Activated B cell treated with CpG ODN at 0.5 μM for 24 hours (primary cell): Measurements from ENCODE around the gene TMEM232. TPM values are rescaled to one million over a fixed set of nuclear protein-coding genes. Genes with fewer than 3 reads are reported as not detected.
A peak's percentile ranks its signal among the peaks of the same experiment; 100 is the strongest.

ENCODE experiments used
- ATAC-seq: fragments of 200-7000 bp; cut with Tn5 transposase; one replicate; pipeline ENCODE4 v1.10.0; 2021; ENCODE audit warnings: low read depth, mild to moderate bottlenecking, moderate library complexity
- CTCF ChIA-PET: fragments of 350-600 bp; sonication (Branson Sonifier 250); formaldehyde crosslinking; loops from one replicate; lab custom pipeline; 2021; ENCODE audit warnings: antibody characterized with exemption; lab: Charles Lee
- POLR2A ChIA-PET: fragments of 350-600 bp; sonication (Branson Sonifier 250); formaldehyde crosslinking; loops from one replicate; lab custom pipeline; 2021; ENCODE audit warnings: antibody characterized with exemption; lab: Charles Lee
- DNase-seq: peaks from one replicate; pipeline ENCODE4 v3.0.0; 2022
- H3K27ac Mint-ChIP-seq: one replicate; pipeline ENCODE4 v1.8.0; 2020; ENCODE audit warnings: mixed read lengths
- H3K27me3 Mint-ChIP-seq: one replicate; pipeline ENCODE4 v1.8.0; 2021; ENCODE audit warnings: mixed read lengths
- H3K36me3 Mint-ChIP-seq: one replicate; pipeline ENCODE4 v1.8.0; 2021; ENCODE audit warnings: low read depth, mixed read lengths
- H3K4me1 Mint-ChIP-seq: one replicate; pipeline ENCODE4 v1.8.0; 2021; ENCODE audit warnings: mixed read lengths
- H3K4me3 Mint-ChIP-seq: one replicate; pipeline ENCODE4 v1.8.0; 2020; ENCODE audit warnings: mild to moderate bottlenecking, mixed read lengths
- H3K9me3 Mint-ChIP-seq: one replicate; pipeline ENCODE4 v1.8.0; 2020; ENCODE audit warnings: mixed read lengths
- intact Hi-C: fragments of 100-400 bp; cut with micrococcal nuclease; formaldehyde crosslinking; loops from one replicate; pipeline ENCODE4 v1.15.1; 2024
- total RNA-seq: library from RNA; stranded (reverse); gene quantifications from 2 replicates; pipeline ENCODE4 v1.2.3, GENCODE V29; 2022
- TF ChIP-seq, protein P1 (sequence below): fragments of 200-600 bp; IDR thresholded peaks from one replicate; pipeline ENCODE4 v1.8.0; 2022; ENCODE audit warnings: antibody characterized with exemption, mild to moderate bottlenecking

TMEM232 gene
- total RNA-seq, 1 donor from 2014 or later, result 2.8 TPM

DNA sequence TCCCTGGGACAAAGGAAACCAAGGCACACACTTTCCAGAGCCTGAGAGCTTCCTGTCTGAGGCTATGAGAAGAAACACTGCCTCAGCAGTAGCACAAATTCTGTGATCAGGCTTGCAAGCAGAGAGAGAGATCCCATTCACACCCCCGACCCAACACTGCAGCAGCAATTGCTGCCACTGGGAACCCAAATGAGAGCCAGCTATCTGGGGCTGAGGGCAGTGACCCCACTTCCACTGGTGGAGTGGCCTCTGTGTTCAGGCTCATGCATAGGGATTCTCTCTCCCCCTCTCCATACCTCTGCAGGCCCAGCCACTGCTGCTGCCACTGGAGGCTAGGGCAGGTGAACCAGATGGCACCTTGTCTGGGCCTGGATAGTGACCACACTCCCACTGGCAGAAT lies 95.2 kb downstream of the TMEM232 start:
- DNase-seq, result no peak
- no peaks in the 10 kb centered on the region for H3K27me3 Mint-ChIP-seq
- H3K9me3 Mint-ChIP-seq, result no peaks in the 10 kb centered on the region
- no peaks in the 10 kb centered on the region for H3K4me1 Mint-ChIP-seq
- ATAC-seq, result no peak
- intact Hi-C loops, result no loop called here
- TF ChIP-seq, protein P1, sequence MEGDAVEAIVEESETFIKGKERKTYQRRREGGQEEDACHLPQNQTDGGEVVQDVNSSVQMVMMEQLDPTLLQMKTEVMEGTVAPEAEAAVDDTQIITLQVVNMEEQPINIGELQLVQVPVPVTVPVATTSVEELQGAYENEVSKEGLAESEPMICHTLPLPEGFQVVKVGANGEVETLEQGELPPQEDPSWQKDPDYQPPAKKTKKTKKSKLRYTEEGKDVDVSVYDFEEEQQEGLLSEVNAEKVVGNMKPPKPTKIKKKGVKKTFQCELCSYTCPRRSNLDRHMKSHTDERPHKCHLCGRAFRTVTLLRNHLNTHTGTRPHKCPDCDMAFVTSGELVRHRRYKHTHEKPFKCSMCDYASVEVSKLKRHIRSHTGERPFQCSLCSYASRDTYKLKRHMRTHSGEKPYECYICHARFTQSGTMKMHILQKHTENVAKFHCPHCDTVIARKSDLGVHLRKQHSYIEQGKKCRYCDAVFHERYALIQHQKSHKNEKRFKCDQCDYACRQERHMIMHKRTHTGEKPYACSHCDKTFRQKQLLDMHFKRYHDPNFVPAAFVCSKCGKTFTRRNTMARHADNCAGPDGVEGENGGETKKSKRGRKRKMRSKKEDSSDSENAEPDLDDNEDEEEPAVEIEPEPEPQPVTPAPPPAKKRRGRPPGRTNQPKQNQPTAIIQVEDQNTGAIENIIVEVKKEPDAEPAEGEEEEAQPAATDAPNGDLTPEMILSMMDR, result no peak
- ChIA-PET POLR2A (no interaction called here), CTCF (no interaction called here)
- no peak overlapping the region for H3K27ac Mint-ChIP-seq
- no peaks in the 10 kb centered on the region for H3K36me3 Mint-ChIP-seq
- H3K4me3 Mint-ChIP-seq, result no peak overlapping the region

DNA sequence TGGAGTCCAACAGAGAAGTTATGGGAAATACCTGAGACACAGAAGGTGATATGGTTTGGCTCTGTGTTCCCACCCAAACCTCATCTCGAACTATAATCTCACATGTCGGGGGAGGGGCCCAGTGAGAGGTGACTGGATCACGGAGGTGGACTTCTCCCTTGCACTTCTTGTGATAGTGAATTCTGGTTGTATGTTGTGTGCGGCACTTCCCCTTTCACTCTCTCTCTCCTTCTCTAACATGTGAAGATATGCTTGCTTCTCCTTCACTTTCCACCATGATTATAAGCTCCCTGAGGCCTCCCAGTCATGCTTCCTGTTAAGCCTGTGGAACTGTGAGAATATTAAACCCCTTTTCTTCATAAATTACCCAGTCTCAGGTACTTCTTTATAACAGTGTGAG lies 96.1 kb downstream of the TMEM232 start:
- TF ChIP-seq, protein P1, result no peak
- H3K36me3 Mint-ChIP-seq, result no peaks in the 10 kb centered on the region
- ATAC-seq (no peak), DNase-seq (no peak)
- H3K9me3 Mint-ChIP-seq, result no peaks in the 10 kb centered on the region
- no peak overlapping the region for H3K4me3 Mint-ChIP-seq
- no peaks in the 10 kb centered on the region for H3K4me1 Mint-ChIP-seq
- H3K27me3 Mint-ChIP-seq, result no peaks in the 10 kb centered on the region
- H3K27ac Mint-ChIP-seq, result no peak overlapping the region
- intact Hi-C loops, result no loop called here
- ChIA-PET CTCF (no interaction called here), POLR2A (no interaction called here)

DNA sequence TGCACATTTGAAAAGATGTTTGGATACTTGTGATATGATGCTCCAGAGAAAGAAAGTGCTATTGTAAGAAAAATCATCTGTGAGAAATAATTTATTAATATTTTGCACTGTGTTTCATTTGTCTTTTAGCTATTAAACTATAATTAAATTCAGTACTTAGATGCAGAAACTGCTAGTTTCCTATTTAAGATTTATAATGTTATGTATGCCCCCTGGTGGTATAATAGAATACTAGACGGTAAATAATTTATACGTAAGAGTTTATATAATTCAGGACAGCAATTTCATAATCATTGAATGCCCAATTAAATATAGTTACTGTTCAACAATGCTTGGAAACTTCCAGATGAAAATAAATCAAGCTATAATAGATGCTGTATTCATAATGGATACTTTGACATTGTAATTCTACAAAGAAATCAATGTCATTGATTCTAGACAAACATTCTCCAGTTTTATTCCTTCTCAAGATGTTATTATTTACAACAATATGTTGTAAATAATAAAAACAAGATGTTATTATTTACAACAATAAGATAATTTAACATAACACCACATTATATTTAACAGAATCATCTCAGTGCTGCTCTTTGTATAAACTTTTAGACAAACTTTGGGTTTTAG lies 101.0 kb downstream of the TMEM232 start:
- Mint-ChIP-seq H3K4me1 (no peaks in the 10 kb centered on the region), H3K27ac (no peak overlapping the region), H3K36me3 (no peaks in the 10 kb centered on the region), H3K4me3 (no peak overlapping the region), H3K9me3 (no peaks in the 10 kb centered on the region), H3K27me3 (no peaks in the 10 kb centered on the region)
- POLR2A ChIA-PET, result no interaction called here
- ATAC-seq (no peak), DNase-seq (no peak)
- TF ChIP-seq, protein P1, result peak; percentile 77
- CTCF ChIA-PET, result interaction anchor here (0.7 to 1.1 kb wide), 3 partner anchors 186 to 1983 kb away, joined by 3 to 4 read pairs (median 3); no protein-coding TSS in a partner anchor
- intact Hi-C loops, result loop anchor here (1.0 to 10.0 kb wide), 4 partner anchors 761 to 1983 kb away; no protein-coding TSS in a partner anchor

DNA sequence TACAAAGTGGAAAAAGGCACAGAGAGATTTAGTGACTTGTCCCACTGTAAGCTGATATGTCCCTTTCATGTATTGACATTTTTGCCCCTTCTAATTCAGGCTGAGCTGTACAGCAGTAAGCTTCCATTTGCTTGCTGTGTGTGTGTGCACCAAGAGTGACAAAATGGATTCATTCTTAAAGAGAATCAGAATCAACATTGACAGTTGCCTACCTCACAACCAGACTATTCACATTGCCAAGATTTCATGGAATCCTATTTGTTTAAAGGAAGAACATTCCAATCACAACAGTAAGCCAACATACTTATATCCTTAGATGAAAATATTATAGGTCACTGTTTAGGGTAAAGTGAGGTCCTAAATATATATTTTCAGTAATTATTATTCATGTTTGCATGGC lies 102.6 kb downstream of the TMEM232 start:
- H3K9me3 Mint-ChIP-seq, result no peaks in the 10 kb centered on the region
- no peaks in the 10 kb centered on the region for H3K4me1 Mint-ChIP-seq
- ChIA-PET POLR2A (no interaction called here), CTCF (interaction anchor here (1.4 kb wide), 1 partner anchor 12 kb away, joined by 4 read pairs; no protein-coding TSS in a partner anchor)
- no peak for ATAC-seq
- intact Hi-C loops, result loop anchor here (2.0 to 10.0 kb wide), 2 partner anchors 759 to 1703 kb away; no protein-coding TSS in a partner anchor
- DNase-seq, result no peak
- no peak overlapping the region for H3K27ac Mint-ChIP-seq
- H3K36me3 Mint-ChIP-seq, result no peaks in the 10 kb centered on the region
- no peaks in the 10 kb centered on the region for H3K27me3 Mint-ChIP-seq
- H3K4me3 Mint-ChIP-seq, result no peak overlapping the region
- TF ChIP-seq, protein P1, result no peak

DNA sequence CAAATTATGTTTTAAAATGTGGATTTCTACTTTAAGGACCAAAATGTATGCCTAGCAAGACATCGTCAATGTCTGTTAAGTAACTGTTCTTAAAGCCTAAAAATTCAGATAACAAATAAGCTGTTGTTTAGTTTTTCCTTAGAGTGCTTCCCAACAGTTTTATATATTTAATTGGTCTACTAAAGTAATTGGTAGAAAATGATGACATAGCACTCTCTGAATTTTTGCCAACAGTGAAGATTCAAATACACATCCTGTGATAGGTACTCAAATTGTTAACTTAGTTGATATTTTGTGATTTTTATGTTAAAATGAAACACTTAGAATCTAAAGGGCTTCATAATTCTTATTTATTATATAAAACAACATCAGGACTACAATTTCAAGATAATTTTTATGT lies 107.5 kb downstream of the TMEM232 start:
- H3K27ac Mint-ChIP-seq, result no peak overlapping the region
- no peaks in the 10 kb centered on the region for H3K36me3 Mint-ChIP-seq
- H3K27me3 Mint-ChIP-seq, result no peaks in the 10 kb centered on the region
- peaks cover 5% of the 10 kb centered on the region for H3K9me3 Mint-ChIP-seq
- intact Hi-C loops, result no loop called here
- DNase-seq, result no peak
- ChIA-PET POLR2A (no interaction called here), CTCF (interaction anchor here (0.6 kb wide), 1 partner anchor 1251 kb away, joined by 3 read pairs; no protein-coding TSS in a partner anchor)
- no peaks in the 10 kb centered on the region for H3K4me1 Mint-ChIP-seq
- H3K4me3 Mint-ChIP-seq, result no peak overlapping the region
- ATAC-seq, result no peak
- TF ChIP-seq, protein P1, result no peak
